K562 (cell line): ENCODE data around the gene ZNF768. TPM values are rescaled to one million over a fixed set of nuclear protein-coding genes. Genes with fewer than 3 reads are reported as not detected.

ENCODE experiments used
- ATF7 ChIP-seq: fragments of 450-650 bp; IDR thresholded peaks from 2 replicates; pipeline ENCODE4 v1.7.1; 2014; ENCODE audit warnings: mild to moderate bottlenecking, moderate library complexity
- CSDE1 ChIP-seq, 2 experiments: fragments of 450-650 bp; IDR thresholded peaks; 2 replicates each; pipeline ENCODE4 v1.6.1; 2016; ENCODE audit warnings: mild to moderate bottlenecking in 1 of 2
- DACH1 ChIP-seq: fragments of 450-650 bp; IDR thresholded peaks from 2 replicates; pipeline ENCODE4 v1.6.1; 2018; ENCODE audit not compliant: partially characterized antibody
- ELF1 ChIP-seq: fragments of 200-800 bp; sonication (Bioruptor generic); IDR thresholded peaks from 2 replicates; pipeline ENCODE4 v1.6.1; 2016; ENCODE audit warnings: missing genetic modification characterization, missing compliant biosample characterization
- ETS1 ChIP-seq: conservative IDR thresholded peaks from 2 replicates; pipeline ENCODE4 v1.6.1; 2011; ENCODE audit warnings: low read depth, mild to moderate bottlenecking, low read length; ENCODE audit not compliant: control insufficient read depth
- GABPB1 ChIP-seq: sonication (generic); formaldehyde crosslinking; IDR thresholded peaks from 2 replicates; pipeline ENCODE4 v1.8.0; 2022; ENCODE audit warnings: mild to moderate bottlenecking, missing genetic modification reagents
- GTF2F1 ChIP-seq: IDR thresholded peaks from 2 replicates; pipeline ENCODE4 v1.6.1; 2011; ENCODE audit warnings: low read depth, low read length, improper control_type of control experiment
- KLF6 ChIP-seq: fragments of 250-450 bp; sonication (Bioruptor Pico); IDR thresholded peaks from 2 replicates; pipeline ENCODE4 v1.4.0; 2020; ENCODE audit warnings: mild to moderate bottlenecking, moderate library complexity, borderline replicate concordance
- MLLT1 ChIP-seq, 2 experiments: fragments of 450-650 bp; IDR thresholded peaks; 2 replicates each; pipeline ENCODE4 v1.6.1; 2016
- NFXL1 ChIP-seq: fragments of 450-650 bp; formaldehyde crosslinking; IDR thresholded peaks from 2 replicates; pipeline ENCODE4 v1.4.0; 2021; ENCODE audit warnings: mild to moderate bottlenecking
- POLR2AphosphoS5 ChIP-seq: IDR thresholded peaks from 2 replicates; pipeline ENCODE4 v1.6.1; 2011; ENCODE audit warnings: mild to moderate bottlenecking, low read depth, low read length, moderate library complexity; ENCODE audit not compliant: control insufficient read depth, insufficient read depth
- POU5F1 ChIP-seq: fragments of 150-350 bp; IDR thresholded peaks from 2 replicates; pipeline ENCODE4 v1.6.1; 2014; ENCODE audit warnings: borderline replicate concordance, low read length, low read depth, mild to moderate bottlenecking; ENCODE audit not compliant: partially characterized antibody
- PRPF4 ChIP-seq: fragments of 200-400 bp; formaldehyde crosslinking; IDR thresholded peaks from one replicate; pipeline ENCODE4 v1.6.1; 2017; ENCODE audit warnings: low read length, low read depth, mild to moderate bottlenecking; ENCODE audit not compliant: insufficient read depth, poor library complexity, severe bottlenecking
- SMC3 ChIP-seq: conservative IDR thresholded peaks from 2 replicates; pipeline ENCODE4 v1.6.1; 2011; ENCODE audit warnings: low read depth, low read length, improper control_type of control experiment; ENCODE audit not compliant: insufficient read depth
- TAF1 ChIP-seq: IDR thresholded peaks from 2 replicates; pipeline ENCODE4 v1.6.1; 2011; ENCODE audit warnings: mild to moderate bottlenecking, low read length, moderate library complexity; ENCODE audit not compliant: insufficient read depth, control insufficient read depth, severe bottlenecking; ENCODE audit errors: extremely low read depth
- TFAP4 ChIP-seq: sonication (generic); formaldehyde crosslinking; IDR thresholded peaks from 2 replicates; pipeline ENCODE4 v1.8.0; 2022; ENCODE audit warnings: missing genetic modification reagents, mild to moderate bottlenecking, moderate library complexity, borderline replicate concordance
- THRAP3 ChIP-seq: fragments of 450-650 bp; IDR thresholded peaks from 2 replicates; pipeline ENCODE4 v1.6.1; 2016; ENCODE audit warnings: mild to moderate bottlenecking, inconsistent platforms, borderline replicate concordance
- XRCC3 ChIP-seq: fragments of 450-650 bp; IDR thresholded peaks from 2 replicates; pipeline ENCODE4 v1.6.1; 2017; ENCODE audit warnings: mild to moderate bottlenecking, moderate library complexity
- ZBTB17 ChIP-seq: fragments of 450-650 bp; formaldehyde crosslinking; IDR thresholded peaks from 2 replicates; pipeline ENCODE4 v1.4.0; 2020; ENCODE audit warnings: mild to moderate bottlenecking
- ZKSCAN1 ChIP-seq: fragments of 150-350 bp; IDR thresholded peaks from 2 replicates; pipeline ENCODE4 v1.6.1; 2016; ENCODE audit warnings: low read depth, low read length
- ZNF431 ChIP-seq: sonication (generic); formaldehyde crosslinking; IDR thresholded peaks from 2 replicates; pipeline ENCODE4 v1.8.0; 2022; ENCODE audit warnings: mild to moderate bottlenecking, missing genetic modification reagents
- polyA plus RNA-seq, 8 experiments: library from polyadenylated mRNA; depleted of rRNA in 4 of 8; stranded (reverse) in 5 of 8; unstranded in 3 of 8; fragments of >200 nt; fragmentation: Nextera tagmentation in 2 of 8; fragmentation: Illumina TruSeq in 1 of 8; extraction: Ambion mirVana in 2 of 8; extraction: Trizol in 1 of 8; gene quantifications; 2 replicates each; pipeline versions ENCODE4 v1.2.1 to v1.2.3, GENCODE V29; 2011 to 2014; ENCODE audit warnings: inconsistent platforms in 1 of 8, missing spikeins in 1 of 8
- total RNA-seq, 7 experiments: library from RNA; depleted of rRNA in 6 of 7; stranded (reverse); fragments of >200 nt in 6 of 7; fragmentation: Illumina TruSeq in 2 of 7; extraction: Trizol in 2 of 7; gene quantifications; 2 replicates each; pipeline versions ENCODE4 v1.2.1 to v1.2.3, GENCODE V29; 2011 to 2021; ENCODE audit warnings: low replicate concordance in 1 of 7
- TF ChIP-seq, protein P1 (sequence below), 3 experiments: IDR thresholded peaks in 2 of 3; conservative IDR thresholded peaks in 1 of 3; 2 replicates each; pipeline ENCODE4 v1.5.1; 2011 to 2012; ENCODE audit warnings: low read length in 3 of 3, mild to moderate bottlenecking in 3 of 3, control low read depth in 2 of 3, improper control_type of control experiment in 1 of 3, inconsistent platforms in 1 of 3, low read depth in 1 of 3, mixed read lengths in 1 of 3, moderate library complexity in 1 of 3; ENCODE audit not compliant: insufficient read depth in 2 of 3

ZNF768 gene
- total and polyA plus RNA-seq, 9 of the 15 experiments (the other 6 are each of a cell fraction or from before 2014, with no cell fraction given), result 0.13 to 50.7 (median 26.9) TPM

DNA sequence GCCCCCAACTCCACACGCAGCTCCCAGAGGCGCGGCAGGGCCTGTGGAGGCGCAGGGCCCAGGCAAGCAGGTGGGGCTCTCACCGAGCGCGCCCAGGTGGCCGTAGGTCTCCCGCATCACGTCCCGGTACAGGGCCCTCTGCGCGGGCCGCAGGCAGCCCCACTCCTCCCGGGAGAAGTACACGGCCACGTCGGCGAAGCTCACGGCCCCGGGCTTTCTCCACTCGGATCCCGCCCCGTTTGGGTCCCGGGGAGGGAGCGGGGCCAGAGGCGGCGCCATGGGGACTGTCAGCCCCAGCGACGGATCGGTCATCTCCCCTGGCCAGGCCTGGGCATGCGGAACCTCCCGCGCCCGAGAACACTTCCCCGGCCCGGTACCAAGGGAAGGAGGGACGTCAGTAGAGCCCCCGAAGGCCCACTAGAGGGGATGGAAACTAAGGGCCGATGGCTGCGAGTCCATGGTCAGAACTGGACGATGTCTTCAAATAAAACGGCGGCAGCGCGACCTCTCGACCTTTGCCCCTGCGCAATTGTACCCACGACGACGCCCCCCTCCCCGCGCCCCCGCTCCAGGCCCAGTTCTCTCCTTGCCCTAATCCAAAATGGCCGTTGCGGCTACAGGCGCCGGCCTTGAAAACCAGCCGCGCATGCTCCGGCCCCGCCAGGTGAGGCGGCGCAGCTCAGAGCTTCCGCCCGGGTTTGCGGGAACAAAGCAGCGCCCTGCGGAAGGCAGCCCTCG is 8.2 kb upstream of the ZNF768 start, which contains the start of gene ZNF747 (continued):
- peak in 1 of 2 experiments; percentile 89; a peak in 2 of 4 replicates for TF ChIP-seq MLLT1 (IDR thresholded peaks at IDR 0.05)
- TF ChIP-seq ETS1, result peak; percentile 73; the same call in 1 of the 2 replicates
- TF ChIP-seq ZKSCAN1, result no peak
- TF ChIP-seq NFXL1 (CRISPR knock-in tag), result no peak
- TF ChIP-seq GABPB1 (CRISPR knock-in tag), result peak; percentile 80
- TF ChIP-seq KLF6 (CRISPR knock-in tag), result peak; percentile 81; the same call in 1 of the 2 replicates
- peak; percentile 80 for TF ChIP-seq POLR2AphosphoS5
- TF ChIP-seq ELF1 (tag), result peak; percentile 97
- TF ChIP-seq, protein P1, sequence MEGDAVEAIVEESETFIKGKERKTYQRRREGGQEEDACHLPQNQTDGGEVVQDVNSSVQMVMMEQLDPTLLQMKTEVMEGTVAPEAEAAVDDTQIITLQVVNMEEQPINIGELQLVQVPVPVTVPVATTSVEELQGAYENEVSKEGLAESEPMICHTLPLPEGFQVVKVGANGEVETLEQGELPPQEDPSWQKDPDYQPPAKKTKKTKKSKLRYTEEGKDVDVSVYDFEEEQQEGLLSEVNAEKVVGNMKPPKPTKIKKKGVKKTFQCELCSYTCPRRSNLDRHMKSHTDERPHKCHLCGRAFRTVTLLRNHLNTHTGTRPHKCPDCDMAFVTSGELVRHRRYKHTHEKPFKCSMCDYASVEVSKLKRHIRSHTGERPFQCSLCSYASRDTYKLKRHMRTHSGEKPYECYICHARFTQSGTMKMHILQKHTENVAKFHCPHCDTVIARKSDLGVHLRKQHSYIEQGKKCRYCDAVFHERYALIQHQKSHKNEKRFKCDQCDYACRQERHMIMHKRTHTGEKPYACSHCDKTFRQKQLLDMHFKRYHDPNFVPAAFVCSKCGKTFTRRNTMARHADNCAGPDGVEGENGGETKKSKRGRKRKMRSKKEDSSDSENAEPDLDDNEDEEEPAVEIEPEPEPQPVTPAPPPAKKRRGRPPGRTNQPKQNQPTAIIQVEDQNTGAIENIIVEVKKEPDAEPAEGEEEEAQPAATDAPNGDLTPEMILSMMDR (IDR thresholded peaks at IDR 0.05 in 2 of 3, conservative IDR thresholded peaks at IDR 0.05 in 1 of 3; ENCODE audit: insufficient read depth in 2 of 3, low read depth in 1 of 3, low read length in 3 of 3), result peak in 1 of 3 experiments; percentile 6; a peak in 2 of 6 replicates
- peak; percentile 62; the same call in 1 of the 2 replicates for TF ChIP-seq ATF7
- peak; percentile 97 for TF ChIP-seq ZBTB17 (CRISPR knock-in tag)
- TF ChIP-seq DACH1, result no peak
- peak; percentile 77 for TF ChIP-seq PRPF4
- 0 out of 4 replicates have a peak, but pooled peaks of 1 of the 2 experiments have one; percentile 48 for TF ChIP-seq CSDE1 (IDR thresholded peaks at IDR 0.05)
- TF ChIP-seq SMC3, result no peak
- no peak for TF ChIP-seq XRCC3
- TF ChIP-seq POU5F1, result peak; percentile 79
- TF ChIP-seq ZNF431 (CRISPR knock-in tag), result peak; percentile 28; the same call in 1 of the 2 replicates
- TF ChIP-seq TAF1, result peak; percentile 85
- TF ChIP-seq TFAP4 (CRISPR knock-in tag), result peak; percentile 87
- 0 out of 2 replicates have a peak, but pooled peaks have one; percentile 72 for TF ChIP-seq THRAP3
- 0 out of 2 replicates have a peak, but pooled peaks have one; percentile 58 for TF ChIP-seq GTF2F1
